GM12878 (cell line): ENCODE measurements around the gene ZBTB38. TPM values are rescaled to one million over a fixed set of nuclear protein-coding genes. Genes with fewer than 3 reads are reported as not detected.
A peak's percentile ranks its signal among the peaks of the same experiment; 100 is the strongest.

Experiments
- ATAC-seq: fragments of 200-7000 bp; cut with Tn5 transposase; 3 replicates; pipeline ENCODE4 v1.9.1; 2020; ENCODE audit warnings: mild to moderate bottlenecking, moderate library complexity
- BruUV-seq: library from RNA; stranded (reverse); fragments of 400-500 nt; replicated peaks from 2 replicates; lab custom pipeline; 2021; lab: Mats Ljungman, UMichigan
- CTCF ChIA-PET: fragments of 300-600 bp; sonication (Branson Sonifier 250); formaldehyde crosslinking; extraction: SDS; loops from one replicate; lab custom pipeline; 2021; ENCODE audit warnings: inconsistent platforms; lab: Yijun Ruan, JAX
- POLR2A ChIA-PET: fragments of 350-600 bp; formaldehyde crosslinking; extraction: SDS; loops from one replicate; lab custom pipeline; 2021; ENCODE audit warnings: inconsistent platforms; lab: Charles Lee
- RAD21 ChIA-PET: fragments of 300-600 bp; sonication (Branson Sonifier 250); formaldehyde crosslinking; loops from one replicate; lab custom pipeline; 2023; ENCODE audit warnings: antibody characterized with exemption; ENCODE audit not compliant: unreplicated experiment; lab: Charles Lee
- SMC1A ChIA-PET: fragments of 300-600 bp; sonication (Branson Sonifier 250); formaldehyde crosslinking; loops from one replicate; lab custom pipeline; 2023; ENCODE audit not compliant: unreplicated experiment, uncharacterized antibody; lab: Charles Lee
- DNase-seq: peaks from one replicate; pipeline ENCODE4 v3.0.0-alpha.2; 2011; ENCODE audit warnings: low read depth, low spot score
- FAIRE-seq: peaks from 3 replicates; lab custom pipeline; 2011; peaks lifted over from hg19 to GRCh38; lab: Jason Lieb, UNC
- H2AFZ ChIP-seq: 2 replicates; pipeline ENCODE4 v1.6.0; 2011; ENCODE audit warnings: low read depth, low read length, control low read depth; ENCODE audit not compliant: control insufficient read depth
- H3K27ac ChIP-seq: 2 replicates; pipeline ENCODE4 v1.5.1; 2011; ENCODE audit warnings: control low read depth; ENCODE audit not compliant: control insufficient read depth, insufficient read depth
- H3K27me3 ChIP-seq, 2 experiments: replicated peaks in 1 of 2; 2 replicates each; pipeline versions ENCODE4 v1.6.0 to v1.6.1; 2011; ENCODE audit warnings: low read length in 1 of 2; ENCODE audit not compliant: control insufficient read depth in 2 of 2, insufficient read depth in 2 of 2
- H3K36me3 ChIP-seq, 2 experiments: 2 replicates each; pipeline ENCODE4 v1.5.1; 2011; ENCODE audit warnings: low read length in 1 of 2; ENCODE audit not compliant: control insufficient read depth in 2 of 2, insufficient read depth in 2 of 2
- H3K4me1 ChIP-seq: 2 replicates; pipeline ENCODE4 v1.6.1; 2011; ENCODE audit warnings: mild to moderate bottlenecking, low read length, moderate library complexity, mixed read lengths; ENCODE audit not compliant: control insufficient read depth, insufficient read depth
- H3K4me2 ChIP-seq: 2 replicates; pipeline ENCODE4 v1.6.0; 2011; ENCODE audit warnings: control low read depth; ENCODE audit not compliant: control insufficient read depth, insufficient read depth
- H3K4me3 ChIP-seq: fragments of 200-600 bp; sonication (generic); 2 replicates; pipeline ENCODE4 v1.5.1; 2016
- H3K79me2 ChIP-seq: 2 replicates; pipeline ENCODE4 v1.6.0; 2011; ENCODE audit warnings: low read length; ENCODE audit not compliant: control insufficient read depth, insufficient read depth
- H3K9ac ChIP-seq: 2 replicates; pipeline ENCODE4 v1.8.0; 2011; ENCODE audit warnings: low read length, control low read depth, mixed read lengths; ENCODE audit not compliant: control insufficient read depth, insufficient read depth
- H3K9me3 ChIP-seq: replicated peaks from 3 replicates; pipeline ENCODE4 v1.5.1; 2011; ENCODE audit warnings: mild to moderate bottlenecking, low read length; ENCODE audit not compliant: control insufficient read depth, insufficient read depth
- H4K20me1 ChIP-seq: 2 replicates; pipeline ENCODE4 v1.6.0; 2011; ENCODE audit not compliant: control insufficient read depth, insufficient read depth
- ATF7 ChIP-seq: fragments of 450-650 bp; IDR thresholded peaks from 2 replicates; pipeline ENCODE4 v1.6.1; 2016; ENCODE audit warnings: low read depth, mild to moderate bottlenecking
- BACH1 ChIP-seq: fragments of 450-650 bp; IDR thresholded peaks from 2 replicates; pipeline ENCODE4 v1.6.1; 2017; ENCODE audit warnings: mild to moderate bottlenecking, borderline replicate concordance
- DPF2 ChIP-seq: fragments of 450-650 bp; IDR thresholded peaks from 2 replicates; pipeline ENCODE4 v1.6.1; 2017; ENCODE audit warnings: mild to moderate bottlenecking
- ELK1 ChIP-seq: IDR thresholded peaks from 2 replicates; pipeline ENCODE4 v1.6.1; 2012; ENCODE audit warnings: low read depth, low read length, improper control_type of control experiment
- IKZF1 ChIP-seq: fragments of 450-650 bp; conservative IDR thresholded peaks from 2 replicates; pipeline ENCODE4 v1.6.1; 2017; ENCODE audit warnings: antibody characterized with exemption, mild to moderate bottlenecking
- IKZF2 ChIP-seq, 2 experiments: fragments of 450-650 bp; IDR thresholded peaks; 2 replicates each; pipeline ENCODE4 v1.6.1; 2017; ENCODE audit warnings: mild to moderate bottlenecking in 2 of 2, moderate library complexity in 2 of 2
- MEF2A ChIP-seq: IDR thresholded peaks from 2 replicates; pipeline ENCODE4 v1.6.1; 2011; ENCODE audit warnings: low read depth, mild to moderate bottlenecking, low read length, moderate library complexity; ENCODE audit not compliant: insufficient read depth
- PML ChIP-seq: IDR thresholded peaks from 2 replicates; pipeline ENCODE4 v1.6.1; 2012; ENCODE audit warnings: low read length, inconsistent platforms
- SPI1 ChIP-seq: IDR thresholded peaks from 2 replicates; pipeline ENCODE4 v1.6.1; 2011; ENCODE audit warnings: low read depth, mild to moderate bottlenecking, low read length, moderate library complexity, borderline replicate concordance; ENCODE audit not compliant: insufficient read depth
- TARDBP ChIP-seq: IDR thresholded peaks from 2 replicates; pipeline ENCODE4 v1.6.1; 2016; ENCODE audit warnings: borderline replicate concordance
- ZNF592 ChIP-seq: fragments of 450-650 bp; IDR thresholded peaks from 2 replicates; pipeline ENCODE4 v1.6.1; 2017; ENCODE audit warnings: mild to moderate bottlenecking, moderate library complexity
- whole genome bisulfite sequencing: methylation state at CpG from one replicate; pipeline ENCODE4 v1.1.6; 2016; ENCODE audit warnings: low lambda C conversion rate; ENCODE audit not compliant: insufficient replicate concordance, insufficient coverage; ENCODE audit errors: missing lambda C conversion rate; 5-methylcytosine and 5-hydroxymethylcytosine counted together
- in situ Hi-C: fragments of 300-500 bp; cut with MboI; formaldehyde crosslinking; loops from 9 replicates; pipeline ENCODE4 v1.14.3; 2018; ENCODE audit warnings: mixed read lengths
- intact Hi-C: fragments of 100-400 bp; cut with micrococcal nuclease; formaldehyde crosslinking; loops from one replicate; pipeline ENCODE4 v1.14.2; 2022; ENCODE audit not compliant: unreplicated experiment
- polyA plus RNA-seq, 11 experiments: library from polyadenylated mRNA; depleted of rRNA in 4 of 11; unstranded in 6 of 11; stranded (reverse) in 5 of 11; fragments of >200 nt; fragmentation: Nextera tagmentation in 4 of 11; fragmentation: Illumina TruSeq in 1 of 11; extraction: Ambion mirVana in 4 of 11; extraction: Trizol in 1 of 11; gene quantifications; 1 replicate in 1 of 11; 2 replicates in 10 of 11; pipeline versions ENCODE4 v1.2.1 to v1.2.3, GENCODE V29; 2011 to 2016; ENCODE audit warnings: inconsistent platforms in 2 of 11, missing spikeins in 2 of 11, low read depth in 1 of 11
- total RNA-seq, 4 experiments: library from RNA; depleted of rRNA in 3 of 4; stranded (reverse); fragments of >200 nt in 3 of 4; fragmentation: Illumina TruSeq in 1 of 4; extraction: Trizol in 1 of 4; gene quantifications; 2 replicates each; pipeline versions ENCODE4 v1.2.1 to v1.2.3, GENCODE V29; 2013 to 2021
- TF ChIP-seq, protein P1 (sequence below): IDR thresholded peaks from 2 replicates; pipeline ENCODE4 v1.6.1; 2012; ENCODE audit warnings: mild to moderate bottlenecking, low read depth, low read length

ZBTB38 gene
- total and polyA plus RNA-seq, 10 of the 15 experiments (the other 5 are each of a cell fraction or from before 2014, with no cell fraction given), result 34.2 to 115 (median 88.6) TPM

DNA sequence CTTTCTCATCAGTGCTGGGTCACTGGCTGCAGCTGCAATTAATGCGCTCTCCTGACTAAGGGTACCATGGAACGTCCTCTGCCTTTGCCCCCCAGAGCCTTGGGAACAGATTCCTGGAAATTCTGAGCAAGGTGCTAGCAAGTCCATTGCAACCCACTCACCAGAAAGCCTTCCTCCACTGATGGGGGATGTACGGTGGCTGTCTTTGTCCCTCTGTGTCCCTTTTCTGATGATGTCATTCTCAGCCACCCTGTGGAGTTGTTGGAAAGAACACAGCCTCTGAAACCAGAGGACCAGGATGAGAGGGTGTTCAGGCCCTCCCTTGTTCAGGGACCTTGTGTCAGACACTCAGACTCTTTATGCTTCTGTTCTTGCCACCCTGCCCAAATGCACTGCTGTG lies 38.1 kb upstream of the ZBTB38 start:
- DNase-seq (no peak), ATAC-seq (no peak), FAIRE-seq (no peak)
- no peaks in the 10 kb centered on the region for H4K20me1 ChIP-seq
- SMC1A ChIA-PET, result interaction anchor here (1.3 to 9.9 kb wide), 8 partner anchors 8 to 124 kb away, joined by 4 to 112 read pairs (median 14); no protein-coding TSS in a partner anchor
- WGBS, result 59% methylated on average over 3 of the region's 3 CpGs
- H3K4me3 ChIP-seq, result no peak overlapping the region
- H3K27me3 ChIP-seq, result no peaks in the 10 kb centered on the region
- H3K36me3 ChIP-seq, result no peaks in the 10 kb centered on the region
- no peaks in the 10 kb centered on the region for H3K79me2 ChIP-seq
- H3K9ac ChIP-seq, result no peak overlapping the region
- H3K4me1 ChIP-seq, result peaks cover 39% of the 10 kb centered on the region
- RAD21 ChIA-PET, result interaction anchor here (1.3 to 2.9 kb wide), 3 partner anchors 15 to 55 kb away, joined by 3 to 19 read pairs (median 6); no protein-coding TSS in a partner anchor
- in situ Hi-C loops, result no loop called here
- intact Hi-C loops, result no loop called here
- no peak overlapping the region for H3K4me2 ChIP-seq
- no peak overlapping the region for H3K27ac ChIP-seq
- CTCF ChIA-PET, result interaction anchor here (0.7 to 8.0 kb wide), 3 partner anchors 15 to 31 kb away, joined by 4 to 83 read pairs (median 12); no protein-coding TSS in a partner anchor
- no TSS peak for BruUV-seq
- peak overlapping the region; percentile 32 for H2AFZ ChIP-seq
- no peak for TF ChIP-seq TARDBP
- no peak for TF ChIP-seq SPI1
- TF ChIP-seq MEF2A, result no peak
- 0 out of 4 replicates have a peak, but pooled peaks of 1 of the 2 experiments have one; percentile 16 for TF ChIP-seq IKZF2 (IDR thresholded peaks at IDR 0.05)
- TF ChIP-seq ZNF592, result no peak
- TF ChIP-seq BACH1, result no peak
- TF ChIP-seq ATF7, result peak; percentile 71; the same call in 1 of the 2 replicates
- TF ChIP-seq DPF2, result no peak
- TF ChIP-seq PML, result no peak
- TF ChIP-seq IKZF1, result peak; percentile 32; the same call in 1 of the 2 replicates
- no peak for TF ChIP-seq ELK1
- TF ChIP-seq, protein P1, sequence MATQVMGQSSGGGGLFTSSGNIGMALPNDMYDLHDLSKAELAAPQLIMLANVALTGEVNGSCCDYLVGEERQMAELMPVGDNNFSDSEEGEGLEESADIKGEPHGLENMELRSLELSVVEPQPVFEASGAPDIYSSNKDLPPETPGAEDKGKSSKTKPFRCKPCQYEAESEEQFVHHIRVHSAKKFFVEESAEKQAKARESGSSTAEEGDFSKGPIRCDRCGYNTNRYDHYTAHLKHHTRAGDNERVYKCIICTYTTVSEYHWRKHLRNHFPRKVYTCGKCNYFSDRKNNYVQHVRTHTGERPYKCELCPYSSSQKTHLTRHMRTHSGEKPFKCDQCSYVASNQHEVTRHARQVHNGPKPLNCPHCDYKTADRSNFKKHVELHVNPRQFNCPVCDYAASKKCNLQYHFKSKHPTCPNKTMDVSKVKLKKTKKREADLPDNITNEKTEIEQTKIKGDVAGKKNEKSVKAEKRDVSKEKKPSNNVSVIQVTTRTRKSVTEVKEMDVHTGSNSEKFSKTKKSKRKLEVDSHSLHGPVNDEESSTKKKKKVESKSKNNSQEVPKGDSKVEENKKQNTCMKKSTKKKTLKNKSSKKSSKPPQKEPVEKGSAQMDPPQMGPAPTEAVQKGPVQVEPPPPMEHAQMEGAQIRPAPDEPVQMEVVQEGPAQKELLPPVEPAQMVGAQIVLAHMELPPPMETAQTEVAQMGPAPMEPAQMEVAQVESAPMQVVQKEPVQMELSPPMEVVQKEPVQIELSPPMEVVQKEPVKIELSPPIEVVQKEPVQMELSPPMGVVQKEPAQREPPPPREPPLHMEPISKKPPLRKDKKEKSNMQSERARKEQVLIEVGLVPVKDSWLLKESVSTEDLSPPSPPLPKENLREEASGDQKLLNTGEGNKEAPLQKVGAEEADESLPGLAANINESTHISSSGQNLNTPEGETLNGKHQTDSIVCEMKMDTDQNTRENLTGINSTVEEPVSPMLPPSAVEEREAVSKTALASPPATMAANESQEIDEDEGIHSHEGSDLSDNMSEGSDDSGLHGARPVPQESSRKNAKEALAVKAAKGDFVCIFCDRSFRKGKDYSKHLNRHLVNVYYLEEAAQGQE, result no peak
- H3K9me3 ChIP-seq, result no peaks in the 10 kb centered on the region; the same call in 2 of the 3 replicates
- POLR2A ChIA-PET, result interaction anchor here (0.6 to 2.4 kb wide), 3 partner anchors 15 to 82 kb away, joined by 3 to 8 read pairs (median 6); no protein-coding TSS in a partner anchor
